HG03060 (cell line): ENCODE measurements around the gene EMX1.

Experiments used
- ATAC-seq: cut with Tn5 transposase; IDR thresholded peaks from one replicate; pipeline ENCODE4 v1.9.1; 2021; ENCODE audit warnings: low read depth, moderate number of reproducible peaks; ENCODE audit not compliant: unreplicated experiment

Gene EMX1

GRCh38 chr2:72974436-72974754, 57.1 kb downstream of the EMX1 start:
- no peak for ATAC-seq

GRCh38 chr2:72975017-72975416, 57.7 kb downstream of the EMX1 start:
- ATAC-seq, result no peak

GRCh38 chr2:72979896-72980295, 62.6 kb downstream of the EMX1 start:
- ATAC-seq, result no peak

DNA sequence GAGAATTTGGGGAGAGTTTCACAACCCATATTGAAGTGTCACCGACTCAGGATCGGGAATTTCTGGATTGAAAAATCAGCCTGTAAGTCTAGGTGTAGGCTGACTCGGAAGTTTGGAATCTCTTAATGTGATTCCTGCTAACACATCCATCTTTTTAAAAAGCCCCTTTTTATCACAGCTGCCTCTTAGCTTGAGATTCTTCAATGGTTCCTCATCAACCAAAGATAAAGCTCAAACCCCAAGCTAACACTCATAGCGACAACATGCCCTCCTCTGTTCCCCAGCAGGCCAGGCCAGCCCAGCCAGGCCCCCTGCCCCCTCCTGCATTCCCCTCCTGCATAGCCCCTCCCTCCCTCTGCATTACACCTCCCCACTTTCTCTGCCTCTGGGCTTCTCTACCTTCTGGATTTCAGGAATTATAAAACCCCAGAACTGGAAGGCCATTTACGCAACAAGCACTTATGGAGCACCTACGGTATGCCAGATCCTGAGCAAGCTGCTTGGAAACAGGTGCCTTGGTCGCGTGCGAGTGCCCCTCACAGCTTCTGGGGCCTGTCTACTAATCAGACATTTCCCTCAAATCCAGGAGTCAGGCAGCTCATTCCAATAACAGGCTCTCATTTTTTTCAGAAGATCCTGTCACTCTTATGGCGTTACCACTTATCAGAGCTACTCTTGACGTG, 63.4 kb downstream of the EMX1 start:
- ATAC-seq, result no peak

DNA sequence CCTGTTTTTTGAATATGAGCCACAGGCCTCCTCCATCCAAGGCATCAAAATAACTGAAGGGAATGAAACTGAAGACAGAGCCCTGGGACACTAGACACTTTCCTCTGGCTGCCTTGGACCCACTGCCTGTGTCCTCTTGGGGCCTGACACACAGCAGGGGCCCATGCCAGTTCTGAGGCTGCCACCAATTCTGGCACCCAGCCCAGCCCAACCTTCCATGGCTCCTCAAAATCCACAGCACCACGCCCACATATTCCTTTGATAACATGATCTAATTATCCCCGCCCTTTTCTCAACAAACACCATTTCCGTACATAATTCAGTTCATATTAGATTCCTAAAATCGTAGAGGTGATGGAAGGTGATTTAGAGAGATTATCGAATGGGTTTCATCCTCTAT, 64.2 kb downstream of the EMX1 start:
- no peak for ATAC-seq

DNA sequence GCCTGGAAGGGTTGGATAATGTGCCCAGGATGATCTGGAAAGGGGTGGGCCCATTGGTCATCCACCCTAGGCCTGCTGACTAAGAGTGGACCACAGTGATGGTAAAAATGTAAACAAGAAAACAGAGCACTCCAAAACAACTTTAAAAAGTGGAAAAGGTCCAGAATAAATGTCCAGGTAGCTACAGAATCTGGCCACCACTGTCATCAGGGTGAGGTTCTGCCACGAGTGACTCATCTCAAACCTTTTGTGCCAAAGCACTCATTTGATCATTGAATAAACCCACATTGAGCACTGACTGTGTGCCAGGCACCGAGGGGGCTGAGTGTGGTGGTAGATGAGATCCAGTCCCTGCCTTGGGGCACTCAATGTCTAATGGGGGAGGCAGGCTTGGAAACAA, 64.9 kb downstream of the EMX1 start:
- no peak for ATAC-seq

GRCh38 chr2:72982781-72983499, 65.6 kb downstream of the EMX1 start:
- ATAC-seq, result no peak

DNA sequence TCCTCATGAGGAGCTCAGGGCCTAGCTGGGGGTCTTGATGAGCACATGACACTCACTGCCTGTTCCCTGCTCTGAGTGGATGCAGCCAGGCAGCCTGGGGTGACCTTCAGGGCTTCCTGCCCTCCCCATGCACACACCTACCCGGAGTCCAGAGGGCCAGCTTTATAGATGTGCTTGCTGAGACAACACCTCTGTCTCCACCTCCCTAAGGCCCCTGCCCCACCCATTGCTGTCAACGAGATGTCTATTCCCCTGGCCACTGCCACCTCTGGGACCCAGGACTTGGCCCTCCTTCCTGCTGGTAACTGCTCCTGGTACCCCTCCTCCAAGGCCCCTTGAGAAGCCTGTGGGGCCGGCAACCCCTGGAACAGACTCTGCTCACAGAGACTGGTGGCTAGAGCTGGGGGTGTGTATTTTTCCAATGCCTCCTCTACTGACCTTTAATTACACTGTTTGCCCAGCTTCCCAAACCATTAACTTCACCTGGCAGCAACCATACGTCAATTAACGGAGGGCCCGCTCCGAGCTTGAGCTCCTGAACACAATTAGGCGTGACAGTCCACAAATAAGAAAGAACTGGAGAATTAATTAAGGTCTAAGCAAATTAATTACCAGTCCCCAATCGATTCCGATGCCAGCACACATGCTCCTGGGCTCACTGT, 66.3 kb downstream of the EMX1 start:
- no peak for ATAC-seq

DNA sequence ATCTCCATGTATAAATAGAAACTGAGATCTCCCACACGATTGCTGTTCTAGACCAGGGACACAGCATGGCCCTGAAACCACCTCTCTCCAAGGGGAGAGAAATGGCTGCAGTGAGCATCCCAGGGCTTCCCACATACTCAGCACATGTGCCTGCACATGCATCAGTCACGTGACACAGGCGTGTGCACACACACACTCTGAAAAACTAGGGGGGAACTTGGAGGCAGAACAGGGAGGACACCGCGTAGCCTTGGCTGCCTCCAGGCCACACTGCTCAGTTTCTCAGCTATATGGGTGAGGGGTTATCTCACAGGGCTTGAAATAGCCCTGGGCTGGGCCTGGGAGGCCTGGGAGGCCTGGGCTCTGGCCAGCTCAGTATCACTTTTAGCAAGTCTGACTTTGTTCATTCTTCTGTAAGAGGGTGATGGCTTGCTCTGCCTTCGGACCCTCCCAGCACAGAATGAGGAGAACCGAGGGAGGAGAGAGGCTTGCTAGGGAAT, 66.9 kb downstream of the EMX1 start:
- ATAC-seq, result no peak
